Measurements from ENCODE around the gene PRCC.

Gene PRCC

DNA sequence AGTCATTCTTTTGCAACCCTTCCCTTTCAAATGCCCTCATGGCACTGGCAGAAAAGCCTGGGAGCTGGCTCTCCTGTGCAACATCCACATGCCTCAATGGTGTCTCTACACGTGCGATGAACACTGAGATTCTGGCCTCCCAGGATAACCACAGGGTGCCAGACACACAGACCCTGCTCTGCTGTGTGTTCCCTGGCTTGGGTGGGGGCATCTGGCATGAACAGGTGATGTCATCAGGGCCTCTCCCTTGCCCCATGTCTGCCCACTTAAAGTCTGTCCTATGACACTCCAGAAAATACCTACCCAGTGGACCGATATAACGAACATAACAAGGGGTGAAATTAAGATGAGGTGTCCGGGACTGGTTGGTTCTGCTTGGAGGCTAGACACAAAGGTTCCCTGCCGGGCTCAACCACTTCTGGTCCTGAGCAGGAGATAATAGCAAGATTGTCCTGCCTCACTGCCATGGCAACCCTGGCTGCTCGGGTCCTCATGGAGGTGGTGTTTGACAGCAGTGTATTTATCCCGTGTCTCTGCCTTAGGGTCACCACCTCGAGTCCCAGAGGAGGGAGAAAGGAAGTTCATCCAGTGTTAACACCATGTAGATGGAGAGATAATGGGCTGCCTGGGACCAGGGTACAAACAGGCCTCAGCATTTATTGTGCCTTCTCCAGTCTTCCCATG, 72.2 kb downstream of the PRCC start:
- TF ChIP-seq, protein P1, sequence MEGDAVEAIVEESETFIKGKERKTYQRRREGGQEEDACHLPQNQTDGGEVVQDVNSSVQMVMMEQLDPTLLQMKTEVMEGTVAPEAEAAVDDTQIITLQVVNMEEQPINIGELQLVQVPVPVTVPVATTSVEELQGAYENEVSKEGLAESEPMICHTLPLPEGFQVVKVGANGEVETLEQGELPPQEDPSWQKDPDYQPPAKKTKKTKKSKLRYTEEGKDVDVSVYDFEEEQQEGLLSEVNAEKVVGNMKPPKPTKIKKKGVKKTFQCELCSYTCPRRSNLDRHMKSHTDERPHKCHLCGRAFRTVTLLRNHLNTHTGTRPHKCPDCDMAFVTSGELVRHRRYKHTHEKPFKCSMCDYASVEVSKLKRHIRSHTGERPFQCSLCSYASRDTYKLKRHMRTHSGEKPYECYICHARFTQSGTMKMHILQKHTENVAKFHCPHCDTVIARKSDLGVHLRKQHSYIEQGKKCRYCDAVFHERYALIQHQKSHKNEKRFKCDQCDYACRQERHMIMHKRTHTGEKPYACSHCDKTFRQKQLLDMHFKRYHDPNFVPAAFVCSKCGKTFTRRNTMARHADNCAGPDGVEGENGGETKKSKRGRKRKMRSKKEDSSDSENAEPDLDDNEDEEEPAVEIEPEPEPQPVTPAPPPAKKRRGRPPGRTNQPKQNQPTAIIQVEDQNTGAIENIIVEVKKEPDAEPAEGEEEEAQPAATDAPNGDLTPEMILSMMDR (IDR thresholded peaks at IDR 0.05; ENCODE audit: insufficient read depth, low read depth, low read length, missing control alignments), result no peak
- no peak for DNase-seq (ENCODE audit: low read depth)

GRCh38 chr1:156840186-156840897, 73.0 kb downstream of the PRCC start:
- TF ChIP-seq, protein P1 (IDR thresholded peaks at IDR 0.05; ENCODE audit: insufficient read depth, low read depth, low read length, missing control alignments), result no peak
- no peak for DNase-seq (ENCODE audit: low read depth)

More for the DNA sequence above, 72.2 kb downstream of the PRCC start:
- H3K4me3 ChIP-seq (ENCODE audit: low read depth, low read length), result no peak overlapping the region

DNA sequence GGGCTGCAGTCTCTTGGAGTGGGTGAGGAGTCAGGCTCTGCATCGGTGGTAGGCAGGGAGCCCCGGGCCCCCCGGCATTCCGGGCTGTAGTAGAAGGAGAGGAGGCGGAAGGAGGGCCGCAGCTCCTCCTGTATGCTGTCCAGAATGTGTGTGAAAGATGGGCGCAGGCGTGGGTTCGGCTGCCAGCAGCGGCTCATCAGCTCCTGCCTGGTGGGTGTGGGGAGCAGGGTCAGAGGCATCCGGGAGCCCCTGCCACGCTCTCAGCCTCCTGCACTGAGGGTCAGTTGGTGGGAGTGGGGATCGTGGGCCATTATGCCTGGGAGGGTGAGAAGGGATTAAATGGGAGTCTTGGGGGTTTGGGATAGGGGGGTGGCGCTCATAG, 73.6 kb downstream of the PRCC start:
- TF ChIP-seq, protein P1 (IDR thresholded peaks at IDR 0.05; ENCODE audit: insufficient read depth, low read depth, low read length, missing control alignments), result no peak
- no peak for DNase-seq (ENCODE audit: low read depth)
- no peak overlapping the region for H3K4me3 ChIP-seq (ENCODE audit: low read depth, low read length)

More at GRCh38 chr1:156840186-156840897, 73.0 kb downstream of the PRCC start:
- no peak overlapping the region for H3K4me3 ChIP-seq (ENCODE audit: low read depth, low read length)

DNA sequence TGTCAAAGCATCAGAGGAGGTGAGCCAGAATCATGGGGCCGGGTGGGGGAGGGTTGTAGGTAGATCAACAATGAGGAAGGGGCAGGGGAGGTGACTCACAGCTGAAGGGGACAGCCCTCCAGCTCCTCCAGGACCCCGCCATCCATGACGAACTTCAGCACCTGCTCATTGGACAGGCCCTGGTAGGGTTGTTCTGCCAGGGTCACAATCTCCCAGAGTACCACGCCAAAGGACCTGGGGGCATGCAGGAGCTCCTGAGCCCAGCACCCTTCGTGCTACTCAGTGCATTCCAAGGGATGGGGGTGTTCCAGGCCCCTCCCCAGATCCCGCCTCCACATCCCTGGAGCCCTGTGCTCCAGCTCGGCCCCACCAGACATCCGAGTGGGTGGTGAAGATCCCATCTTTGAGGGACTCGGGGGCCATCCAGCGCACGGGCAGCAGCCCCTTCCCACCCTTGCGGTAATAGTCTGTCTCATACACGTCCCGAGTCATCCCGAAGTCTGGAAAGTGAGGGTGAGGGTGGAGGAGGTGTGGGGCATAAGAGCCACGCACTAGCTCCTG, 74.0 kb downstream of the PRCC start:
- no peak overlapping the region for H3K4me3 ChIP-seq (ENCODE audit: low read depth, low read length)
- TF ChIP-seq, protein P1 (IDR thresholded peaks at IDR 0.05; ENCODE audit: insufficient read depth, low read depth, low read length, missing control alignments), result no peak
- no peak for DNase-seq (ENCODE audit: low read depth)

GRCh38 chr1:156842618-156843300, 75.4 kb downstream of the PRCC start:
- TF ChIP-seq, protein P1 (IDR thresholded peaks at IDR 0.05; ENCODE audit: insufficient read depth, low read depth, low read length, missing control alignments), result no peak
- H3K4me3 ChIP-seq (ENCODE audit: low read depth, low read length), result no peak overlapping the region
- DNase-seq (ENCODE audit: low read depth), result no peak

GRCh38 chr1:156844102-156844501, 76.8 kb downstream of the PRCC start:
- no peak overlapping the region for H3K4me3 ChIP-seq (ENCODE audit: low read depth, low read length)
- TF ChIP-seq, protein P1 (IDR thresholded peaks at IDR 0.05; ENCODE audit: insufficient read depth, low read depth, low read length, missing control alignments), result no peak
- DNase-seq (ENCODE audit: low read depth), result no peak

All from GM12865 (cell line).